ENCODE results near the gene ERN2. TPM values are rescaled to one million over a fixed set of nuclear protein-coding genes. Genes with fewer than 3 reads are reported as not detected.

The ERN2 gene
- total and polyA plus RNA-seq, 11 donors: 0.07 TPM; not detected in 10

DNA sequence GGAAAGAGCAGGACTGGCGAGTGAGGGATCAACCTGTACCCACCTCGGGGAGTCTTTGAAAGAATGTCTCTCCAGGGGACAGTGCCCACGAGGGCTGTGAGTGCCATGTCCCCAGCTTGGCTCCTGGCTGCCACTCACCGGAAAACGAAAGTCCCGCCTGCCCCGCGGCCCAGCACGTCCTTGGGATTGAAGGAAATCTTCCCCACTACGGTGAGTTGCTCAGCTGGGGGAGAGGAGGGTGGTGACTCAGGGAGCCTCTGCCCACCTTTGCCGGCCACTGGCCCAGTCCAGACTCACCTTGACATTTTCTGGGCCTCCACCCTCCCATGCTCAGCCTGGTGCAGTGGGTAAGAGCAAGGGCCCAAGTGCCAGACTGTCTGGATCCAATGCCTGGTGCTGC is 17.3 kb downstream of the ERN2 start:
- WGBS, 4 donors: 79 to 89% (median 85%) methylated on average over 11 of the region's 11 CpGs
- TF ChIP-seq, protein P1, sequence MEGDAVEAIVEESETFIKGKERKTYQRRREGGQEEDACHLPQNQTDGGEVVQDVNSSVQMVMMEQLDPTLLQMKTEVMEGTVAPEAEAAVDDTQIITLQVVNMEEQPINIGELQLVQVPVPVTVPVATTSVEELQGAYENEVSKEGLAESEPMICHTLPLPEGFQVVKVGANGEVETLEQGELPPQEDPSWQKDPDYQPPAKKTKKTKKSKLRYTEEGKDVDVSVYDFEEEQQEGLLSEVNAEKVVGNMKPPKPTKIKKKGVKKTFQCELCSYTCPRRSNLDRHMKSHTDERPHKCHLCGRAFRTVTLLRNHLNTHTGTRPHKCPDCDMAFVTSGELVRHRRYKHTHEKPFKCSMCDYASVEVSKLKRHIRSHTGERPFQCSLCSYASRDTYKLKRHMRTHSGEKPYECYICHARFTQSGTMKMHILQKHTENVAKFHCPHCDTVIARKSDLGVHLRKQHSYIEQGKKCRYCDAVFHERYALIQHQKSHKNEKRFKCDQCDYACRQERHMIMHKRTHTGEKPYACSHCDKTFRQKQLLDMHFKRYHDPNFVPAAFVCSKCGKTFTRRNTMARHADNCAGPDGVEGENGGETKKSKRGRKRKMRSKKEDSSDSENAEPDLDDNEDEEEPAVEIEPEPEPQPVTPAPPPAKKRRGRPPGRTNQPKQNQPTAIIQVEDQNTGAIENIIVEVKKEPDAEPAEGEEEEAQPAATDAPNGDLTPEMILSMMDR (IDR thresholded peaks at IDR 0.05): no peak
- no peak for TF ChIP-seq POLR2A (IDR thresholded peaks at IDR 0.05)
- Histone ChIP-seq H3K27ac (no peak overlapping the region), H3K4me1 (peaks cover 0 to 9% (median 0%) of the 10 kb centered on the region in 12 donors), H3K9me3 (no peaks in the 10 kb centered on the region), H3K27me3 (peaks cover 0 to 20% (median 0%) of the 10 kb centered on the region in 9 donors), H3K36me3 (peaks cover 0 to 5% (median 1%) of the 10 kb centered on the region in 9 donors), H3K4me3 (no peak overlapping the region)
- no peak for ATAC-seq
- no peak for DNase-seq
- intact Hi-C loops (cut with DNase I): no loop called here

DNA sequence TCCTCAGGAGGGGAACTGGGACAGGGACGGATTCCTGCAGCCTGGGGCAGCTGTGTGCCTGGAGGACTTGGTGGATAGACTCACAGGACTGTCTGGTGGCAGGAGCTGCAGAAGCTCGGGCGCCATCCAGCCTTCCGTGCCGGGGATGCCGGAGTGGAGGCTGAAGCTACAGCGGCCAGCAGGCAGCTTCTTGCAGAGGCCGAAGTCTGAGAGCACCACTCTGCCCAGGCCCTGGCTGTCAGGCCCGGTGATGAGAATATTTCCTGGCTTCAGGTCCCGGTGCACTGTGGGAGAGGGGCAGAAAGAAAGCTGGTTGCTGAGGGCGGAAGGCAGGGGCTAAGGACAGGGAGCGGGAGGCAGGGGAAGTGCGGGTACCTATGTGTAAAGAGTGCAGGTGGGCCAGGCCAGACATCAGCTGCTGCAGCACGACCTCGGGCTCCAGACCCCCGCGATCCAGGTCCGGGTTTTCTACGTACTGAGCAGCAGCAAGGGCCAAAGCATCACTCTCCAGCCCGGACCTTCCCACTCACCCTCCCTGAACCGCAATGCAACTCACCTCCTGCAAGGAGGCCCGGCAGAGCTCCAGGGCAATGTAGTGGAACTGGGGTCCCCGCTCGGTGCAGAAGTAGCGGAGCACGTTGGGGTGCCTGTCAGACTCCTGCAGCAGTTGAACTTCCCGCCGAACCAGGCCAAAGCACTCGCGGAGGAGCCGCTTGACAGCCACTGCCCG is 18.2 kb downstream of the ERN2 start:
- H3K9me3 ChIP-seq: no peaks in the 10 kb centered on the region
- H3K36me3 ChIP-seq: peaks cover 0 to 15% (median 11%) of the 10 kb centered on the region in 9 donors
- ATAC-seq (peak; percentile 32 to 61 (median 50)), DNase-seq (no peak)
- peak overlapping the region in 8 of 12 donors; percentile 4 to 48 (median 31) for H3K4me3 ChIP-seq
- TF ChIP-seq, protein P1 (IDR thresholded peaks at IDR 0.05): no peak
- 12 to 18% (median 15%) methylated on average over 24 to 32 of the region's 32 CpGs for WGBS, 4 donors
- H3K27ac ChIP-seq: no peak overlapping the region
- peaks cover 0 to 20% (median 0%) of the 10 kb centered on the region in 9 donors for H3K27me3 ChIP-seq
- intact Hi-C loops (cut with DNase I): no loop called here
- peaks cover 0 to 9% (median 0%) of the 10 kb centered on the region in 12 donors for H3K4me1 ChIP-seq

DNA sequence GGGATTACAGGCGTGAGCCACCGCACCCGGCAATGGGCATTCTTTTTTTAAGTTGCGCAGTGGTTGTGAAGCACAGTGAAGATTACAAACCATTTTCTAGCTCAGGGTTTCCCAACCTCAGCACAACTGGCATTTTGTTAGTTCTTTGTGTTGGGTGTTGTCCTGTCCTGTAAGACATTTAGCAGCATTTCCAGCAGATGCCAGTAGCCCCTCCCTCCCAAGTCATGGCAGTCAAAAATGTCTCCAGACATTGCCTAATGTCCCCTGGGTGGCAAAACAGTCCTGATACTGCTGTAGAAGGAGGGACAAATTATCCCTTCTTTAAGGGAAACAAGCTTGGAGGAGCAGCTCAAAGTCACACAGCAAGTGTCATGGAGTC is 18.8 kb downstream of the ERN2 start:
- H3K27me3 ChIP-seq: peaks cover 0 to 16% (median 0%) of the 10 kb centered on the region in 9 donors
- DNase-seq (no peak), ATAC-seq (peak in 1 of 4 donors; percentile 10)
- intact Hi-C loops (cut with DNase I): no loop called here
- H3K9me3 ChIP-seq: no peaks in the 10 kb centered on the region
- WGBS, 4 donors: 94 to 100% (median 96%) methylated on average over 4 of the region's 4 CpGs
- H3K4me3 ChIP-seq: peak overlapping the region in 4 of 12 donors; percentile 4 to 48 (median 26)
- peaks cover 0 to 9% (median 0%) of the 10 kb centered on the region in 12 donors for H3K4me1 ChIP-seq
- H3K36me3 ChIP-seq: peaks cover 0 to 20% (median 16%) of the 10 kb centered on the region in 9 donors
- no peak overlapping the region for H3K27ac ChIP-seq
- TF ChIP-seq, protein P1 (IDR thresholded peaks at IDR 0.05): no peak
- TF ChIP-seq POLR2A (IDR thresholded peaks at IDR 0.05): no peak

DNA sequence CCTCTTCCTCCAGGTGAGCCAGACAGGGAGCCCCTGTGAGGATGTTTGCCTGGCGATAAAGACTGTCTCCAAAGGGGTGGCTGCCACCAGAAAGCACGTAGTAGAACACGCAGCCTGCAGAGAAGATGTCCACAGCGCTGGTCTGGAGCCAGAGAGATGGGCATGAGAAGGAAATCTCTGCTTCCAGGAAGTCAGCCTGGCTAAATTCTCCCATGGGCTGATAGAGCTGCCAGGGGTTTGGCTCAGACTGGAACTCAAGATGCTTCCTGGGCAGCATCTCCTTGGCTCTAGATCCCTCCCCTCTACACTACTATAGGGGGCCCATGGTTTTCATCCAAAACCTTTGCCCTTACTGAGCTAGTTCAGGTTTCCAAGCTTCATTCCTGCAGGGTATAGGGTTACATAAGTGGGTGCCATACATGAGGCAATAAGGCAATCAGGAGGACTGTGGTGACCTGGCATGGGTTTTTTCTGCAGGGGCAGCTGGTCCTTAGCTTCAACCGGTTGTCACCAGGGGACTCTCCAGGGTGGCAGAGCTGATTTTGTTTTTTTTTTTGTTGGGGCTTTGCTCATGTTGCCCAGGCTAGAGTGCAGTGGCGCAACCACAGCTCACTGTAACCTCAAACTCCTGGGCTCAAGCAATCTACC is 20.7 kb downstream of the ERN2 start:
- Histone ChIP-seq H3K4me1 (peaks cover 0 to 9% (median 0%) of the 10 kb centered on the region in 12 donors), H3K9me3 (no peaks in the 10 kb centered on the region), H3K36me3 (peaks cover 0 to 40% (median 36%) of the 10 kb centered on the region in 9 donors), H3K27ac (no peak overlapping the region), H3K4me3 (no peak overlapping the region), H3K27me3 (peaks cover 0 to 7% (median 0%) of the 10 kb centered on the region in 9 donors)
- 96 to 97% (median 97%) methylated on average over 6 of the region's 6 CpGs for WGBS, 4 donors
- TF ChIP-seq, protein P1 (IDR thresholded peaks at IDR 0.05): no peak
- ATAC-seq (no peak), DNase-seq (no peak)
- intact Hi-C loops (cut with DNase I): no loop called here

All from heart left ventricle (tissue), 16 donors.